MCF 10A (cell line): Measurements from ENCODE around the gene PIP5KL1. TPM values are rescaled to one million over a fixed set of nuclear protein-coding genes. Genes with fewer than 3 reads are reported as not detected.

Experiments used
- BruUV-seq: library from RNA; stranded (reverse); fragments of 400-500 nt; replicated peaks from 2 replicates; lab custom pipeline; 2021; lab: Mats Ljungman, UMichigan
- CTCF ChIA-PET: fragments of 300-600 bp; sonication (Branson Sonifier 250); formaldehyde crosslinking; extraction: SDS; loops from one replicate; lab custom pipeline; 2021; ENCODE audit warnings: antibody characterized with exemption, inconsistent platforms; lab: Yijun Ruan, JAX
- POLR2A ChIA-PET: fragments of 300-600, 350-650 bp; sonication (Branson Sonifier 250); formaldehyde crosslinking; extraction: SDS; loops from one replicate; lab custom pipeline; 2020; ENCODE audit warnings: antibody characterized with exemption, inconsistent platforms; lab: Yijun Ruan, JAX
- DNase-seq: peaks from one replicate; pipeline ENCODE4 v3.0.0-alpha.2; 2018; ENCODE audit not compliant: unreplicated experiment
- H3K27ac Mint-ChIP-seq: one replicate; pipeline ENCODE4 v1.8.0; 2022; ENCODE audit warnings: mild to moderate bottlenecking, low read depth, mixed read lengths; ENCODE audit not compliant: unreplicated experiment
- H3K27me3 Mint-ChIP-seq: one replicate; pipeline ENCODE4 v1.8.0; 2022; ENCODE audit warnings: mixed read lengths; ENCODE audit not compliant: insufficient read depth, unreplicated experiment
- H3K36me3 Mint-ChIP-seq: one replicate; pipeline ENCODE4 v1.8.0; 2022; ENCODE audit warnings: mild to moderate bottlenecking, moderate library complexity, mixed read lengths; ENCODE audit not compliant: insufficient read depth, unreplicated experiment
- H3K4me1 Mint-ChIP-seq: one replicate; pipeline ENCODE4 v1.8.0; 2022; ENCODE audit warnings: mixed read lengths; ENCODE audit not compliant: insufficient read depth, unreplicated experiment
- H3K4me3 Mint-ChIP-seq: one replicate; pipeline ENCODE4 v1.8.0; 2022; ENCODE audit warnings: mild to moderate bottlenecking, moderate library complexity, mixed read lengths; ENCODE audit not compliant: unreplicated experiment
- H3K9me3 Mint-ChIP-seq: one replicate; pipeline ENCODE4 v1.8.0; 2022; ENCODE audit warnings: mixed read lengths; ENCODE audit not compliant: unreplicated experiment
- CTCF ChIP-seq: fragments of 200-600 bp; IDR thresholded peaks from one replicate; pipeline ENCODE4 v1.8.0; 2022; ENCODE audit warnings: antibody characterized with exemption, mild to moderate bottlenecking; ENCODE audit not compliant: unreplicated experiment
- intact Hi-C: fragments of 100-400 bp; cut with micrococcal nuclease; formaldehyde crosslinking; loops from 2 replicates; pipeline ENCODE4 v1.14.1; 2022
- total RNA-seq: library from RNA; stranded (reverse); gene quantifications from 2 replicates; pipeline ENCODE4 v1.2.3, GENCODE V29; 2022

Gene PIP5KL1
- total RNA-seq, 1 experiment from 2014 or later: 4.0 TPM

GRCh38 chr9:127929625-127929979, 975 bp downstream of the PIP5KL1 start:
- ChIA-PET CTCF (interaction anchor here (0.6 to 1.0 kb wide), 4 partner anchors 9 to 116 kb away, joined by 3 to 4 read pairs (median 3); no protein-coding TSS in a partner anchor), POLR2A (interaction anchor here (1.9 kb wide), 1 partner anchor 10 kb away, joined by 8 read pairs; no protein-coding TSS in a partner anchor)
- no TSS peak for BruUV-seq
- Mint-ChIP-seq H3K9me3 (no peaks in the 10 kb centered on the region), H3K4me3 (peak overlapping the region; percentile 51), H3K4me1 (peaks cover 16% of the 10 kb centered on the region), H3K27me3 (no peaks in the 10 kb centered on the region), H3K36me3 (no peaks in the 10 kb centered on the region), H3K27ac (no peak overlapping the region)
- DNase-seq: no peak
- intact Hi-C loops: loop anchor here (10.0 kb wide), 1 partner anchor 715 kb away; no protein-coding TSS in a partner anchor
- no peak for TF ChIP-seq CTCF

GRCh38 chr9:127928676-127929624, 1.6 kb downstream of the PIP5KL1 start:
- Mint-ChIP-seq H3K4me1 (peaks cover 13% of the 10 kb centered on the region), H3K27ac (no peak overlapping the region), H3K36me3 (no peaks in the 10 kb centered on the region), H3K27me3 (no peaks in the 10 kb centered on the region), H3K4me3 (peak overlapping the region; percentile 65), H3K9me3 (no peaks in the 10 kb centered on the region)
- ChIA-PET POLR2A (no interaction called here), CTCF (interaction anchor here (0.6 to 1.0 kb wide), 5 partner anchors 9 to 189 kb away, joined by 3 to 6 read pairs (median 4); no protein-coding TSS in a partner anchor)
- peak; percentile 33 for DNase-seq
- BruUV-seq: no TSS peak
- intact Hi-C loops: loop anchor here (10.0 kb wide), 1 partner anchor 714 kb away; no protein-coding TSS in a partner anchor
- TF ChIP-seq CTCF: no peak

GRCh38 chr9:127927988-127928675, 2.4 kb downstream of the PIP5KL1 start:
- intact Hi-C loops: loop anchor here (10.0 kb wide), 1 partner anchor 713 kb away; no protein-coding TSS in a partner anchor
- peak; percentile 35 for DNase-seq
- H3K4me3 Mint-ChIP-seq: peak overlapping the region; percentile 65

More at GRCh38 chr9:127927988-127928675, 2.4 kb downstream of the PIP5KL1 start:
- ChIA-PET POLR2A (interaction anchor here (0.6 to 0.7 kb wide), 2 partner anchors 13 to 127 kb away, joined by 3 read pairs; no protein-coding TSS in a partner anchor), CTCF (interaction anchor here (0.6 to 1.0 kb wide), 4 partner anchors 14 to 189 kb away, joined by 3 to 6 read pairs (median 5); no protein-coding TSS in a partner anchor)
- no peaks in the 10 kb centered on the region for H3K9me3 Mint-ChIP-seq
- H3K27me3 Mint-ChIP-seq: no peaks in the 10 kb centered on the region
- H3K27ac Mint-ChIP-seq: no peak overlapping the region
- no peak for TF ChIP-seq CTCF
- H3K36me3 Mint-ChIP-seq: no peaks in the 10 kb centered on the region
- BruUV-seq: no TSS peak
- peaks cover 18% of the 10 kb centered on the region for H3K4me1 Mint-ChIP-seq
